ENCODE measurements around the gene CRLF1. TPM values are rescaled to one million over a fixed set of nuclear protein-coding genes. Genes with fewer than 3 reads are reported as not detected.

Gene CRLF1
- total and polyA plus RNA-seq, 2 experiments from 2014 or later: 0.69 to 0.89 TPM

- no peaks in the 10 kb centered on the region for H3K36me3 ChIP-seq
- H3K4me3 ChIP-seq: peak overlapping the region; percentile 76
- H3K27me3 ChIP-seq: peaks cover 4% of the 10 kb centered on the region
- peak; percentile 29 for TF ChIP-seq CTCF (IDR thresholded peaks at IDR 0.05; ENCODE audit: low read depth, low read length)
- no peaks in the 10 kb centered on the region for H3K4me1 ChIP-seq (ENCODE audit: low read depth)
- peak overlapping the region; percentile 84 for H3K27ac ChIP-seq
- H3K9me3 ChIP-seq (ENCODE audit: low read depth): no peaks in the 10 kb centered on the region
- DNase-seq (ENCODE audit: low read depth in 1 of 2, low spot score in 1 of 2): peak; percentile 73 to 81
Measured at GRCh38 chr19:18589380-18590272, 17.0 kb downstream of the CRLF1 start.

GRCh38 chr19:18588611-18589379 is 17.8 kb downstream of the CRLF1 start, which contains the start of gene REX1BD:
Gene REX1BD (plus strand): TSS chr19:18588798. CDS start chr19:18588802, 4 bp downstream.
- Histone ChIP-seq H3K27ac (peak within 1 kb of the TSS; percentile 84), H3K36me3 (no peaks in the 10 kb centered on the region), H3K4me1 (ENCODE audit: low read depth) (no peaks in the 10 kb centered on the region), H3K4me3 (peak within 1 kb of the TSS; percentile 76), H3K9me3 (ENCODE audit: low read depth) (no peaks in the 10 kb centered on the region), H3K27me3 (peaks cover 3% of the 10 kb centered on the region)
- DNase-seq (ENCODE audit: low read depth in 1 of 2, low spot score in 1 of 2): peak; percentile 87 to 88
- TF ChIP-seq CTCF (IDR thresholded peaks at IDR 0.05; ENCODE audit: low read depth, low read length): peak; percentile 81

GRCh38 chr19:18587962-18588610 is 18.5 kb downstream of the CRLF1 start:
- DNase-seq (ENCODE audit: low read depth in 1 of 2, low spot score in 1 of 2): no peak
- no peak for TF ChIP-seq CTCF (IDR thresholded peaks at IDR 0.05; ENCODE audit: low read depth, low read length)
- no peaks in the 10 kb centered on the region for H3K9me3 ChIP-seq (ENCODE audit: low read depth)
- H3K4me1 ChIP-seq (ENCODE audit: low read depth): no peaks in the 10 kb centered on the region
- H3K4me3 ChIP-seq: peak overlapping the region; percentile 76
- H3K27ac ChIP-seq: peak overlapping the region; percentile 84
- H3K27me3 ChIP-seq: no peaks in the 10 kb centered on the region
- H3K36me3 ChIP-seq: no peaks in the 10 kb centered on the region

- no peaks in the 10 kb centered on the region for H3K27me3 ChIP-seq
- TF ChIP-seq CTCF (IDR thresholded peaks at IDR 0.05; ENCODE audit: low read depth, low read length): no peak
- H3K36me3 ChIP-seq: no peaks in the 10 kb centered on the region
- H3K9me3 ChIP-seq (ENCODE audit: low read depth): no peaks in the 10 kb centered on the region
- no peak overlapping the region for H3K27ac ChIP-seq
- no peak for DNase-seq (ENCODE audit: low read depth in 1 of 2, low spot score in 1 of 2)
- H3K4me3 ChIP-seq: no peak overlapping the region
- H3K4me1 ChIP-seq (ENCODE audit: low read depth): no peaks in the 10 kb centered on the region
Measured at GRCh38 chr19:18587561-18587960, 19.0 kb downstream of the CRLF1 start.

- Histone ChIP-seq H3K9me3 (ENCODE audit: low read depth) (no peaks in the 10 kb centered on the region), H3K36me3 (no peaks in the 10 kb centered on the region), H3K4me3 (no peak overlapping the region), H3K27me3 (no peaks in the 10 kb centered on the region), H3K4me1 (ENCODE audit: low read depth) (no peaks in the 10 kb centered on the region), H3K27ac (no peak overlapping the region)
- no peak for TF ChIP-seq CTCF (IDR thresholded peaks at IDR 0.05; ENCODE audit: low read depth, low read length)
- no peak for DNase-seq (ENCODE audit: low read depth in 1 of 2, low spot score in 1 of 2)
Measured at GRCh38 chr19:18586306-18586705, 20.3 kb downstream of the CRLF1 start.

Measured in cardiac muscle cell (in vitro differentiated cells and primary cell).